ENCODE results near the gene SNRNP40.

The SNRNP40 gene

DNA sequence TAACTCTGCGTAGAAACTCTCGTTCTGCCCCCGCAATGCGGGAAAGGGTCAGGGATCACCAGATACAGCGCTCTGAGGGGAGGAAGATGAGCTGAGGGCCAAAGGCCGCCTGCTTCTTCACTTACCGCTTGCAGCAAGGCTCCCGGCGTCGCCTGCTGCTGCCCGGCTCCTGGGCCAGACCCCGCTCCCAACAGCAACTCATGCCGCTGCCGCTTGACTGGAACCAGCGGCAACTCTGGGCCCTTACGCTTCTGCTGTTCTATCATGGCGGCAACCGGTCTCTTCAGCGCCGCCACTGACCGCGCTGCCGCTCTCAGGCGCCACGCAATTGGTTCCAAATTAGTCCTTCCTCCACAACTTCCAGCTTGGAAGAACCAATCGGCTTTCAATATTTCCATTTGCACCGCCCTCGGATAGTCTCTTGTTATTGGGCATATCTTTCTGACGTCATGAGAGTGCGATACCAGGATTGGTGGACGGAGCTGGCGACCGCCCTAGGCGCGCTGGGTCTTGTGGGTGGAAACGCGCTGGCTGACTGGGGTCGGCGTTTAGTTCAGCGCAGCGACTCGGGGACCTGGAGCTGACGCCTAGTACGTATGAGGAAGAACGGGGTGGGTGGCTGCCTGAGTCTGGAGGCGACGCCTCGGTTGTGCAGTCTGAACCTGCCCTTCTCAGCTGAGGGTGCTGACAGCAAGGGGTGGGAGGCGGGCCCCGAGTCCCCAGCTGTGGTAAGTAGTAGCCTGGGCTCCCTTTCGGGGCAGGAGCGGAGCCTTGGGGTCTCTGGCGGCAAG is at the start of gene SNRNP40, which contains the start of gene ZCCHC17:
TSS of gene SNRNP40 (minus strand) at position 303 of the 791 bp plus-strand sequence. CDS start at position 266, 37 bp downstream.
TSS of gene ZCCHC17 (plus strand) at position 547 of the 791 bp plus-strand sequence. CDS start 13,067 bp downstream, outside the sequence.
- TF ChIP-seq POLR2A (IDR thresholded peaks at IDR 0.05; ENCODE audit: low read depth, low read length) = peak; percentile 89
- DNase-seq (ENCODE audit: insufficient read length, low spot score) = peak; percentile 90
- FAIRE-seq = peak; percentile 98

DNA sequence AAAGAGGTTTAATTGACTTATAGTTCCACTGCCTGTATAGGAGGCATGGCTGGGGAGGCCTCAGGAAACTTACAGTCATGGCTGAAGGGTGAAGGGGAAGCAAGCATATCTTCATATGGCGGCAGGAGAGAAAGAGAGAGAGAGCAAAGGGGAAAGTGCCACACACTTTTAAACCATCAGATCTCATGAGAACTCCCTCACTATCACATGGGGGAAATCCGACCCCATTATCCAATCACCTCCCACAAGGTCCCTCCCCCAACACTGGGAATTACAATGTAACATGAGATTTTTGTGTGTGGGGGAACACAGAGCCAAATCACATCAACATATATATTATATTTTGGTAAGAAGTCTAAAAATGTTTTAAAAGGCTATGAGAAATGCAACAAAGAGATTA is 49.0 kb upstream of the SNRNP40 start:
- TF ChIP-seq POLR2A (IDR thresholded peaks at IDR 0.05; ENCODE audit: low read depth, low read length) = no peak
- DNase-seq (ENCODE audit: insufficient read length, low spot score) (no peak), FAIRE-seq (no peak)

DNA sequence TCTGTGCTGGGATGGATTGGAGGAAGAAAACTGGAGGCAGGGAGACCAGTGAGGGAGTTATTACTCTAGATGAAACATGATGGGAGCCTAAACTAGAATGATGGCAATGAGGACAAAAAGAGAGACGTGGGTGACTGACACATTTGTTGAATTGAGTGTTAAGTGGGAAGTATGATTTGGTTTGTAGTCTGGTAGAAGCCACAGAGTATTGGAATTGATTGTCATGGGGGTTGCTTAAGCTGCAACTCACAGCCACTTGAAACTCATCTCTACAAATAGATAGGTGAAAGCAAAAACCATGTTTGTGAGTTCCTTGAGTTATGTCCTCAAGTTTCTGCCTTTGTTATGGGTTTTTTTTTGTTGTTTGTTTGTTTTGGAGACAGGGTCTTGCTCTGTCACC is 47.9 kb upstream of the SNRNP40 start:
- DNase-seq (ENCODE audit: insufficient read length, low spot score) = no peak
- FAIRE-seq = no peak
- TF ChIP-seq POLR2A (IDR thresholded peaks at IDR 0.05; ENCODE audit: low read depth, low read length) = no peak

DNA sequence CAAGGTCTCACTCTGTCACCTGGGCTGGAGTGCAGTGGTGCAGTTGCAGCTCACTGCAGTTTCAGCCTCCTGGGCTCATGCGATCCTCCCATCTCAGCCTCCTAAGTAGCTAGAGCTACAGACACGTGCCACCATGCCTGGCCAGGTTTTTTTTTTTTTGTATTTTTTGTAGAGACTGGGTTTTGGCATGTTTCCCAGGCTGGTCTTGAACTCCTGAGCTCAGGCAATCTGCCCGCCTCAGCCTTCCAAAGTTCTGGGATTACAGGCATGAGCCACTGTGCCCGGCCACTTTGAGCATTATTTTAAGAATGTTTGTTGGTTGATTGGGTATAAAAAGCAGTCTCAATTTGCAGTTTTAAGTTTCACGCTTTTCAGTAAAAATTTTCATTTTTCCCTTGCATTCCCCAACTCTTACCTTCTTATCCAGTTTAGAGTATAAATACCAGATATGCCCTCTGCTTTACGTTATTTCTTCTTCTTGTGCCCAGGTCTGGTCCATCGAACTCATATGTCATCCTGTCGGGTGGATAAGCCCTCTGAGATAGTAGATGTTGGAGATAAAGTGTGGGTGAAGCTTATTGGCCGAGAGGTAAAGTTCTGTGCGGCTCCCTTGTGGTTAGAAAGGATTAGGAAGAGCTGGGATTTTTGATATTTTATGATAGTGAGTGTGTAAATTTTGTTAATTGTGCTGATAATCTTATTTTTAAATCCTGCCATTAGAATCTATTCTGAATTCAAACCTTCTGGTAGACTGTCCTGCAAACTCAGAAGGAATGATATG is 40.3 kb upstream of the SNRNP40 start:
- TF ChIP-seq POLR2A (IDR thresholded peaks at IDR 0.05; ENCODE audit: low read depth, low read length) = no peak
- DNase-seq (ENCODE audit: insufficient read length, low spot score) = no peak
- no peak for FAIRE-seq

DNA sequence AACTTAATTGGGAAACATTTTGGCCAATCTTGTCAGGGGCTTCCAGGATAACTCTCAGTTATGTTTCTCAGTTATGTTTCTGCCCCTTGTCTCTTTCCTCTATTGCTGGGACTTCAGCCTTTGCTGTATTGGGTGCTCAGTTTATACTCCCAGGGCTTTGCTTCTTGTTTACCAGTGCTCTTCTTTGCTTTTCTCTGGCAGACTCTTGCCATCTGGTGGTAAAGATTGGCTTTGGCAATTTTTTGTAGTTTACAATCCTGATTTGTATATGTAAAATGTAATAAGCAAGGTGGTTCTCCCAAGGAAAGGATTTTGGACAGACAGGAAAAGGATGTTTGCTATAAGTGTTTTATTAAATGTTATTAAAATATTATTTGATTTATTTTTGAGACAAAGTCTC is 38.4 kb upstream of the SNRNP40 start:
- FAIRE-seq (peak; percentile 23), DNase-seq (ENCODE audit: insufficient read length, low spot score) (peak; percentile 13)

DNA sequence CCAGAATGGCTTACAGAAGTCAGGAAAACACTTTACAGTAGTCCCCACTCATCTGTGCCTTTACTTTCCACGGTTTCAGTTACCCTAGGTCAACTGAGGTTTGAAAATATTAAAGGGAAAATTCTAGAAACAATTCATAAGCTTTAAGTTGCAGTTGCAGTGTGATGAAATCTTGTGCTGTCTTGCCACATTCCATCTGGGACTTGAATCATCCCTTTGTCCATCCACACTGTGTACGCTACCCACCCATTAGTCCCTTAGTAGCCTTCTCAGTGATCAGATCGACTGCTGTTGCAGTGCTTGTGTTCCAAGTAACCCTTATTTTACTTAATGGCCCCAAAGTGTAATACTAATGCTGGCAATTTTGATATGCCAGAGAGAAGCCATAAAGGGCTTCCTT is 30.8 kb upstream of the SNRNP40 start:
- TF ChIP-seq POLR2A (IDR thresholded peaks at IDR 0.05; ENCODE audit: low read depth, low read length) = no peak
- DNase-seq (ENCODE audit: insufficient read length, low spot score) (no peak), FAIRE-seq (no peak)

More for the DNA sequence above, 38.4 kb upstream of the SNRNP40 start:
- no peak for TF ChIP-seq POLR2A (IDR thresholded peaks at IDR 0.05; ENCODE audit: low read depth, low read length)

DNA sequence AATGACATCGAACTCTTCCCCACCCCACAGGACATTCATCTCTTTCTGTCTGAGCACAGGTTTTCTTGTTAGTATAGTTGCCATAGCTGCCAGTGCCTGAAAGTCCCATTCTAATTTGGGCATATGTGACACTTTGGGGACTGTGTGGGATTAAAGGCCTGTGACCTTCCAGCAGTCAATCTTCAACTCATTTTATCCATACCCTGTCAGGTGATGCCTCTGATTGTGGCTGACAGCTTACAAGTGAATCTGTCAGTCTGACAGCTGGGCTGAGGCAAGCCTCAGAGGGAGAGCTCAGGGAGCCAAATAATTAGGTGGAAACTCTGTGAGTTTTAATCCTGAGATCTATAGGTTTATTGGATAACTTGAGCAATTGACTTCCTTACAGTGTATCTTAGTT is 29.9 kb upstream of the SNRNP40 start:
- FAIRE-seq = no peak
- DNase-seq (ENCODE audit: insufficient read length, low spot score) = no peak
- TF ChIP-seq POLR2A (IDR thresholded peaks at IDR 0.05; ENCODE audit: low read depth, low read length) = no peak

DNA sequence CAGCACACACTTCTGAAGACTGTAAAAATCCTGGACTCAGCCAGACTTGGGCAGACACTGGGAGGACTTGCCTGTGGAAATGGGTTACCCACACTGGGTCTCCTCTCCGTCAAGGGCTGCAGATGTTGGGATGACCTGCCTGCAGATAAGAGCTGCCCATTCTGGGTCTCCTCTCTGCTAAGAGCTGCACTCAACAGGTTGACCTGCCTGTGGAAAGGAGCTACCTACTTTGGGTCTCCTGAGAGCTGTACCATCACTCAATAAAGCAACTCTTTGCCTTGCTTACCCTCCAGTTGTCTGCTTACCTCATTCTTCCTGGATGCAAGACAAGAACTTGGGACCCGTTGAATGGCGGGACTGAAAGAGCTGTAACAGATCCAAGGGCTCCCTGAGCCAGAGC is 28.4 kb upstream of the SNRNP40 start:
- DNase-seq (ENCODE audit: insufficient read length, low spot score) (no peak), FAIRE-seq (no peak)
- no peak for TF ChIP-seq POLR2A (IDR thresholded peaks at IDR 0.05; ENCODE audit: low read depth, low read length)

DNA sequence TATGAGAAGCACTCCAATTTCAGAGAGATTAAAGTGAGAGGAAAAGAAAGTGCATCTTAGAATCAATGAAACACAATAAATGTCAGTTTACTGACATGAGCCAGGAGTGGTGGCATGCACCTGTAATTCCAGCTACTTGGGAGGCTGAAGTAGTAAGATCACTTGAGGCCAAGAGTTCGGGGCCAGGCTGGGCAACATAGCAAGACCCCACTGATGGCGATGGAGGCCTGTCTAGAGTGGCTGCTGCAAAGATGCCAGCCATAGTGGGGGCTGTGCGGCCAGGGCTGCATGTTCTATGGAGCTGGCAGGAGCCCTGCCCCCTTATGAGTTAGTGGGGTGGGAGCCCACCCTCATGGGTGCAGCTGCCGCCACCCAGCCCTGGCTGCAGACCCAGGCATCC is 27.5 kb upstream of the SNRNP40 start:
- DNase-seq (ENCODE audit: insufficient read length, low spot score) (no peak), FAIRE-seq (no peak)
- no peak for TF ChIP-seq POLR2A (IDR thresholded peaks at IDR 0.05; ENCODE audit: low read depth, low read length)

DNA sequence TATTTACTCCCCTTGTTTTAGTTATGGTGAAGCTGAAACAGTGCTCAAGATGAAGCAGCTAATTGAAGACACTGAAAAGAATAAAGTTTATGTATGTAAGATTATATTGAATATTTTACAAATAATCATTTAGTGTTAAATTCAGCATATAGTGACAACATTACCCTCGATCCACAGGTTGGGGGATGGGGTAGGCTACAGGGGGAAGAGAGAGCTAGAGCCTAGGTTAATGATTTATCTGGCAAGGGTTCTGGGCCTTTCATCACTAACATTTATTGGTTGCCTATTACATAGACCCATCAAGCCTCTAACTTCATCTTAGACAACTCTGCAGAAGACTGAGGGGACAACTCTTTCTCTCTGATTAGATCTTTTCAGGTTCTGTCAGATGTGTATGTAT is 21.6 kb upstream of the SNRNP40 start:
- FAIRE-seq (no peak), DNase-seq (ENCODE audit: insufficient read length, low spot score) (no peak)
- no peak for TF ChIP-seq POLR2A (IDR thresholded peaks at IDR 0.05; ENCODE audit: low read depth, low read length)

DNA sequence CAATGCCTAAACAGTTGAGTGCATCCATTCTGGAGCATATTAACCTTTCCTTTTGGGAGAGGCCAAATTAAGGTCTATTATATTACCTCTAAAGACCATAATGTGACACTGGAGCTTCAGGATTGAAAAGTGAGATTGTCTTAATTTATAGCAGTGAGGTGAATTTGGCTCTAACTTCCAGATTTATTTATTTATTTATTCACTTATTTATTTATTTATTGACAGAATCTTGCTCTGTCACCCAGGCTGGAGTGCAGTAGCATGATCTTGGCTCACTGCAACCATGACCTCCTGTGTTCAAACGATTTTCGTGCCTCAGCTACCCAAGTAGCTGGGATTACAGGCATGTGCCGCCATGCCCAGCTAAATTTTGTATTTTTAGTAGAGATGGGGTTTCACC is 19.3 kb upstream of the SNRNP40 start:
- TF ChIP-seq POLR2A (IDR thresholded peaks at IDR 0.05; ENCODE audit: low read depth, low read length) = no peak
- DNase-seq (ENCODE audit: insufficient read length, low spot score) = no peak
- FAIRE-seq = no peak

DNA sequence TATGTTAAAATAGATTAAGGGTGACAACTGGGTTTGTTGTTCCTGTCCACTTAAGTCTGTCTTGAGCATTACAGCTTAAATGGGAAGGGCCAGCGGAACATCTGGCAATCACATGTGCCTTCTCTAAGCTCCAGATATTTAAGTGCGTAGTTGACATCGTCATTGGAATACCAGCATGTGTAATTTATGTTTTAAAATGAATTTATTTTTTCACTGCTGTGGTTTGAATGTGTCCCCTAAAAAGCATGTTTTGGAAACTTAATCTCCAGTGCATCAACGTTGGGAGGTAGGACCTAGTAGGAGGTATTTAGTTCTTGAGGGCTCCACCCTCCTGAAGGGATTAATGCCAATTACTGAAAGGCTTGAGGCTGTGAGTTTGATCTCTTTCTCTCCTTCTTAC is 13.6 kb upstream of the SNRNP40 start:
- no peak for TF ChIP-seq POLR2A (IDR thresholded peaks at IDR 0.05; ENCODE audit: low read depth, low read length)
- DNase-seq (ENCODE audit: insufficient read length, low spot score) (no peak), FAIRE-seq (no peak)

DNA sequence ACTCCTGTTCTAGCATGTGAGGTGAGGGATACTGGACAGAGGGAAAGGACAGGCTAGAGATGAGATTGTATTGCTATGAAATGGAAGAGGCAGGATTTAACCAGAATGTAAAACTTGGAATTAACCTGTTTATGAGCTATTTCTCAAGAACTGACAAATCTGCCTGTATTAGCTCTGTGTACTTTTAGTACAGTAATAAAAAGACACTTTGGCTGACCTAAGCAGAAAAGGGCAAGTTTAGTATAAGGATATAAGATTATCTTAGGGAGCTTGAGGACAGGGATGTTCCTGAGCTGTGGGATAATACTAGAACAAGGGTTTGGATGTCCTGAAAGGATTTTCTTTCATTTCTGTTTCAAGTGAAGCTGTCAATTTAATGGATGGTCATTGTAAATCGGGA is 11.4 kb upstream of the SNRNP40 start:
- no peak for FAIRE-seq

DNA sequence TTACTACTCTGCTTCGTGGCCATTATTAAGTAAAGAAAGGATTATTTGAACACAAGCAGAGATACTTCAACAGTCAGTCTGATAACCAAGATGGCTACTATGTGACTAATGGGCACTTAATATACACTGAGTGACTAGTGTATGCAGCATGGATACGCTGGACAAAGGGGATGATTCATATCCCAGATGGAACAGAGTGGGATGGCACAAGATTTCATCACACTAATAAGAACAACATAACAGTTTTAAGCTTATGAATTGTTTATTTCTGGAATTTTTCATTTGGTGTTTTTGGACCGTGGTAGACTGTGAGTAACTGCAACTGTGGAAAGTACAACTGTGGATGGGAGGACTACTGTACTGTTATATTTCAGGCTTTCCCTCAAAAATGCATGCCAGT is 9.7 kb upstream of the SNRNP40 start:
- FAIRE-seq = peak; percentile 98

More for the DNA sequence above, 11.4 kb upstream of the SNRNP40 start:
- DNase-seq (ENCODE audit: insufficient read length, low spot score) = no peak
- no peak for TF ChIP-seq POLR2A (IDR thresholded peaks at IDR 0.05; ENCODE audit: low read depth, low read length)

More for the DNA sequence above, 9.7 kb upstream of the SNRNP40 start:
- peak; percentile 50 for DNase-seq (ENCODE audit: insufficient read length, low spot score)
- TF ChIP-seq POLR2A (IDR thresholded peaks at IDR 0.05; ENCODE audit: low read depth, low read length) = no peak

All from H54 (cell line).